Breast epithelium (tissue), 4 donors: ENCODE measurements around the gene CEP250. TPM values are rescaled to one million over a fixed set of nuclear protein-coding genes. Genes with fewer than 3 reads are reported as not detected.
"Not testable (repeated sequence)": the region's sequence is repeated elsewhere in the genome, so short reads cannot be mapped to it uniquely, and the experiment has no call there.

Experiments used
- DNase-seq, 2 donors: peaks; one replicate each; pipeline ENCODE4 v3.0.0-alpha.2; 2019; ENCODE audit warnings: low spot score in 2 of 2
- H3K27ac ChIP-seq, 2 donors: fragments of 200-600 bp; sonication (generic) in 1 of 2; one replicate each; pipeline ENCODE4 v1.5.1; 2016 to 2019; ENCODE audit warnings: mild to moderate bottlenecking in 1 of 2
- H3K27me3 ChIP-seq, 2 donors: fragments of 200-600 bp; sonication (generic) in 1 of 2; one replicate each; pipeline versions ENCODE4 v1.5.1 to v1.6.0; 2017 to 2019; ENCODE audit warnings: control low read depth in 1 of 2, mild to moderate bottlenecking in 1 of 2
- H3K36me3 ChIP-seq: fragments of 200-600 bp; one replicate; pipeline ENCODE4 v1.5.1; 2019
- H3K4me1 ChIP-seq, 2 donors: fragments of 200-600 bp; sonication (generic); one replicate each; pipeline ENCODE4 v1.5.1; 2016 to 2019; ENCODE audit warnings: control low read depth in 1 of 2
- H3K4me3 ChIP-seq, 3 donors: fragments of 200-600 bp; sonication (generic); 1 replicate in 2 of 3; 2 replicates in 1 of 3; pipeline ENCODE4 v1.5.1; 2016 to 2019; ENCODE audit warnings: mild to moderate bottlenecking in 3 of 3, moderate library complexity in 2 of 3
- H3K9me3 ChIP-seq, 2 donors: fragments of 200-600 bp; sonication (generic) in 1 of 2; one replicate each; pipeline ENCODE4 v1.5.1; 2016 to 2019; ENCODE audit warnings: control low read depth in 1 of 2
- CTCF ChIP-seq, 3 donors: fragments of 450-650 bp; IDR thresholded peaks; one replicate each; pipeline ENCODE4 v1.5.1; 2016 to 2017; ENCODE audit warnings: antibody characterized with exemption in 3 of 3, mild to moderate bottlenecking in 3 of 3, moderate library complexity in 3 of 3
- POLR2A ChIP-seq: fragments of 450-650 bp; IDR thresholded peaks from one replicate; pipeline ENCODE4 v1.6.1; 2016; ENCODE audit warnings: antibody characterized with exemption, mild to moderate bottlenecking, moderate library complexity
- POLR2AphosphoS5 ChIP-seq, 3 donors: sonication (generic); formaldehyde crosslinking; IDR thresholded peaks; one replicate each; pipeline ENCODE4 v1.6.1; 2017; ENCODE audit warnings: antibody characterized with exemption in 3 of 3
- intact Hi-C: fragments of 100-400 bp; cut with DNase I; formaldehyde crosslinking; loops from one replicate; pipeline ENCODE4 v1.15.1; 2023; ENCODE audit warnings: low total_unique reads
- total RNA-seq, 3 donors: library from RNA; depleted of rRNA; stranded (reverse); fragments of >200 nt; gene quantifications; one replicate each; pipeline ENCODE4 v1.1.0, GENCODE V29; 2016

The CEP250 gene
- total RNA-seq, 3 donors from 2014 or later = 22.2 to 28.5 (median 23.3) TPM

- intact Hi-C loops = loop anchor here (5.0 kb wide), 1 partner anchor 835 kb away; no protein-coding TSS in a partner anchor
- H3K36me3 ChIP-seq = peaks cover 9% of the 10 kb centered on the region
These were observed 91.9 kb downstream of the CEP250 start for GRCh38 chr20:35547329-35547728.

GRCh38 chr20:35551503-35551902 lies 96.1 kb downstream of the CEP250 start:
- peaks cover 9% of the 10 kb centered on the region for H3K36me3 ChIP-seq
- intact Hi-C loops = no loop called here
- H3K4me3 ChIP-seq = no peak overlapping the region
- no peaks in the 10 kb centered on the region for H3K4me1 ChIP-seq
- H3K27me3 ChIP-seq = no peaks in the 10 kb centered on the region
- DNase-seq = no peak
- TF ChIP-seq CTCF (IDR thresholded peaks at IDR 0.05) (no peak), POLR2A (no peak), POLR2AphosphoS5 (IDR thresholded peaks at IDR 0.05) (no peak)
- H3K9me3 ChIP-seq = no peaks in the 10 kb centered on the region
- no peak overlapping the region for H3K27ac ChIP-seq

More at GRCh38 chr20:35547329-35547728, 91.9 kb downstream of the CEP250 start:
- TF ChIP-seq POLR2AphosphoS5 (IDR thresholded peaks at IDR 0.05) (no peak), POLR2A (no peak), CTCF (IDR thresholded peaks at IDR 0.05) (no peak)
- no peak overlapping the region for H3K27ac ChIP-seq
- no peak for DNase-seq
- H3K4me1 ChIP-seq = no peaks in the 10 kb centered on the region
- no peaks in the 10 kb centered on the region for H3K9me3 ChIP-seq
- H3K4me3 ChIP-seq = no peak overlapping the region
- H3K27me3 ChIP-seq = no peaks in the 10 kb centered on the region

DNA sequence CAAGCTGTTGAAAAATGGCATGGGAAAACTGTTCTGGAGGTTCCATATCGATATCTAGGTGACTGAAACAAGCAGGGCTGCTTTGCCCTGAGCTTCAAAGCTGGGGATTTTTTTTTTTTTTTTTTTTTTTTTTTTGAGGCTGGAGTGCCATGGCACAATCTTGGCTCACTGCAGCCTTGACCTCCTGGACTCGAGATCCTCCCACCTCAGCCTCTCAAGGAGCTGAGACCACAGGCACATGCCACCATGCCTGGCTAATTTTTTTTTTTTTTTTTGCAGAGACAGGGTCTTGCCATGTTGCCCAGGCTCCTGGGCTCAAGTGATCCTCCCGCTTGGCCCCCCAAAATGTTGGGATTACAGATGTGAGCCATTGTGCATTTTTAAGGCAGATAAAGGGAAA lies 97.5 kb downstream of the CEP250 start:
- intact Hi-C loops = no loop called here
- no peak for DNase-seq
- TF ChIP-seq POLR2AphosphoS5 (IDR thresholded peaks at IDR 0.05) (no peak), CTCF (IDR thresholded peaks at IDR 0.05) (no peak), POLR2A (no peak)
- H3K36me3 ChIP-seq = peaks cover 15% of the 10 kb centered on the region
- no peak overlapping the region for H3K4me3 ChIP-seq
- no peaks in the 10 kb centered on the region for H3K27me3 ChIP-seq
- H3K9me3 ChIP-seq = no peaks in the 10 kb centered on the region
- H3K4me1 ChIP-seq = no peaks in the 10 kb centered on the region
- H3K27ac ChIP-seq = no peak overlapping the region

DNA sequence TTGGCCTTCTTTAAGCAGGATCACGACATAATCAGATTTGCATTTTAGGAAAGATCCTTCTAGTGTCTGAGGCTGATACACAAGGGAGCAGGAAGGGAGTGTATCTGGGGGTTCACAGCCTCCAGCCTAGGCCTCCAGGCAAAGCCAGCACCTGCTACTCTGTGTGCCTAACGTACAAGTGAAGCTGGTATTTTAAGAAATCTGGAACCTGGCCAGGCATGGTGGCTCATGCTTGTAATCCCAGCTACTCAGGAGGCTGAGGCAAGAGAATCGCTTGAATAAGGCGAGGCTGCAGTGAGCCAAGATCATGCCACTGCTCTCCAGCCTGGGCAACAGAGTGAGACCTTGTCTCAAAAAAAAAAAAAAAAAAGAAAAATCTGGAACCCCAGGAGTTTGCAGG lies 100.1 kb downstream of the CEP250 start:
- intact Hi-C loops, H3K9me3 ChIP-seq, H3K4me1 ChIP-seq, H3K27ac ChIP-seq, H3K27me3 ChIP-seq, H3K36me3 ChIP-seq, DNase-seq, H3K4me3 ChIP-seq: not testable (repeated sequence)

DNA sequence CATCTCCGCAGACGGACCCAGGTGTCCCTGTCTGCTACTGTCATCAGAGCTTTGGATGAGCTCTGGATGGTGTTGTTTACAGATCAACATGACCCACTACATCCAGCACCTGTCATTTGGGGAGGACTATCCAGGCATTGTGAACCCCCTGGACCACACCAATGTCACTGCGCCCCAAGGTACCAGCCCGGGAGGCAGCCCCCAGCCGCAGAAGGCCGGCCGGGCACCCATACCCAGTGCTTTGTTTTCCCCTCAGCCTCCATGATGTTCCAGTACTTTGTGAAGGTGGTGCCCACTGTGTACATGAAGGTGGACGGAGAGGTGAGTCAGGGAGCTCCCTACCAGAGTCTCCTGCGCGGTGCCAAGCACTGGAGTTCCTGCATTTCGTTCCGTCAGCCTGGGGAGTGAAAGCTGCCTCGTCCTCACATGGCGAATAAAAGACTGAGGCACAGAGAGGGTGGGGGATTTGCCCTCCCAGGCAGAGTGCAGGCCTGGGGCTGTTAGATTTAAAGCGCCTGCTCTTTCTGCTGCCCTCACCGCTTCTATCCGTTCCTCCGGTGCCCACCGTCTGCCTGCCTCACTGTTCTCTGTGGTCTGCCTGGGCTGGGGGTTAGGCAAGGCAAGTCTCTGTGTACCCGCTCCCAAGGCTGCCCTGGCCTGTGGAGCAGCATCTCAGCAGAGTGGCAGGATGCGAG lies 100.7 kb downstream of the CEP250 start:
- H3K4me3 ChIP-seq = no peak overlapping the region
- no peak for DNase-seq
- TF ChIP-seq CTCF (IDR thresholded peaks at IDR 0.05) (no peak), POLR2A (no peak), POLR2AphosphoS5 (IDR thresholded peaks at IDR 0.05) (no peak)
- no peaks in the 10 kb centered on the region for H3K27me3 ChIP-seq
- H3K36me3 ChIP-seq = peaks cover 6% of the 10 kb centered on the region
- no peak overlapping the region for H3K27ac ChIP-seq
- intact Hi-C loops = no loop called here
- no peaks in the 10 kb centered on the region for H3K9me3 ChIP-seq
- no peaks in the 10 kb centered on the region for H3K4me1 ChIP-seq
